Measurements from ENCODE around the gene BCR. TPM values are rescaled to one million over a fixed set of nuclear protein-coding genes. Genes with fewer than 3 reads are reported as not detected.
"Not testable (repeated sequence)": the region's sequence is repeated elsewhere in the genome, so short reads cannot be mapped to it uniquely, and the experiment has no call there.

Gene BCR
- total RNA-seq, 1 experiment from 2014 or later: 14.6 TPM

- DNase-seq (ENCODE audit: low read depth, low spot score); in situ Hi-C loops (cut with HindIII; ENCODE audit: low pct_unique_long_range_greater_than_20kb, low sequenced_read_pairs): not testable (repeated sequence)
These were observed 138.0 kb downstream of the BCR start for GRCh38 chr22:23318316-23318715.

DNA sequence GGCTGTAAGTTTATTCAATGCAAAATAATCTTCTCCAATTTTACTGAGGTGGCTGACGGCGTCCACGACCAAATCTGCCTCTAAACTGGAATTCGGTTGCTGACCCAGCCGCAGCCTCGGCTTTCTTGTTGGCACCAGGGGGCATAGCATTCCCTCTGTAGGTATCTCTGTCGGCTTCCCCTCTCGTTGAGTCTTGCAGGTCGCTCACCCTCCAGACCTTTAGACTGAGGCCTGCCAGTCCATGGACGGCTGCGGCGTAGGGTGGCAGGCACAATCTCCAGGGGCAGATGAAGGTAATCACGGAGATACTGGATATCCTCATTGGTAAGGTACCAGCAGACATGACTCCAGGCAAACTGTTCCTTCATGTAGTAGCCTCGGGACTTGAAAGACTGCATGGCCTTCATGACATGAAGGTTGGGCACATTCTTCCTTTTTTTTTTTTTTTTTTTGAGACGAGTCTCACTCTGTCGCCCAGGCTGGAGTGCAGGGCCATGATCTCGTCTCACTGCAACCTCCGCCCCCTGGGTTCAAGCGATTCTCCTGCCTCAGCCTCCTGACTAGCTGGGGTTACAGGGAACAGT lies 142.3 kb downstream of the BCR start:
- in situ Hi-C loops (cut with HindIII; ENCODE audit: low pct_unique_long_range_greater_than_20kb, low sequenced_read_pairs): not testable (repeated sequence)
- DNase-seq (ENCODE audit: low read depth, low spot score): peak; percentile 31

GRCh38 chr22:23323960-23324688 lies 143.8 kb downstream of the BCR start:
- not testable (repeated sequence) for DNase-seq (ENCODE audit: low read depth, low spot score)

GRCh38 chr22:23325183-23325582 lies 144.9 kb downstream of the BCR start:
- DNase-seq (ENCODE audit: low read depth, low spot score): no peak
- in situ Hi-C loops (cut with HindIII; ENCODE audit: low pct_unique_long_range_greater_than_20kb, low sequenced_read_pairs): no loop called here

More at GRCh38 chr22:23323960-23324688, 143.8 kb downstream of the BCR start:
- in situ Hi-C loops (cut with HindIII; ENCODE audit: low pct_unique_long_range_greater_than_20kb, low sequenced_read_pairs): not testable (repeated sequence)

GRCh38 chr22:23333822-23334221 lies 153.5 kb downstream of the BCR start:
- in situ Hi-C loops (cut with HindIII; ENCODE audit: low pct_unique_long_range_greater_than_20kb, low sequenced_read_pairs); DNase-seq (ENCODE audit: low read depth, low spot score): not testable (repeated sequence)

DNA sequence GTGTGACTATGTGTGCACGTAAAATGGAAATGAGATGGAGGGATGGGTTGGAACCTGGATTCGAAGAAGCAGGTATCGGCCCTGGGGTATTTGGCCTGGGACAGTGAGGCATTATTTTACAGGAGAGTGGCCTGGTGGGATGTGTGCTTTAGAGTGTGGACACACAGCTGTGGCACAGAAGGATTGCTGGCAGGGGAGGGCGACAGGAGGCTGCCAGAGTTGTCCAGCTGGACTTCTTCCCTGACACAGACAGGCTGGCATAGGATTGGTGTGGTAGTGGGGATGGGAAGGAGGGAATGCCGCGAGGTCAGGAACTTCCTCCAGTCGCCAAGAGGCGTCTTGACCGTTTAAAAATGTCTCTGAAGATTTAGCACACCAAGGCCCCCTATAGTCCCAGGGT lies 157.4 kb downstream of the BCR start:
- DNase-seq (ENCODE audit: low read depth, low spot score); in situ Hi-C loops (cut with HindIII; ENCODE audit: low pct_unique_long_range_greater_than_20kb, low sequenced_read_pairs): not testable (repeated sequence)

GRCh38 chr22:23341942-23342695 lies 161.8 kb downstream of the BCR start:
- DNase-seq (ENCODE audit: low read depth, low spot score); in situ Hi-C loops (cut with HindIII; ENCODE audit: low pct_unique_long_range_greater_than_20kb, low sequenced_read_pairs): not testable (repeated sequence)

DNA sequence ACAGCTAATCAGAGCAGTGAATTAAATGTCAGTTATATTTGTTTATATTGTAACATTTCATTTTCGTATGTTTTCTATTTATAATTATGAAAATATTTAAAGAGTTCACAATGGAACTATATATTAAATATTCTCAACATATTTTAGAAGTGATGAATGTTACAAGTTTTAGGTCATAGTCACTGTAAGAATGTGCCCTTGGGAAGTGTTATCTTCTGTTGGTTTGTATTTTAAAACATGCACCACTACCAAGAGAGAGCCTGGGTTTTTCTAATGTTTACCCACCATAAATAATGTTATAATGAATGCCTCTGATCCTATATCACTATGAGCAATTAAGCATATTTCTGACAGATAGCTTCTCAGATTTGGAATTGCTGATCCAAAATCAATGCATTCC lies 171.0 kb downstream of the BCR start:
- in situ Hi-C loops (cut with HindIII; ENCODE audit: low pct_unique_long_range_greater_than_20kb, low sequenced_read_pairs): no loop called here
- no peak for DNase-seq (ENCODE audit: low read depth, low spot score)

GRCh38 chr22:23353004-23353403 lies 172.7 kb downstream of the BCR start:
- in situ Hi-C loops (cut with HindIII; ENCODE audit: low pct_unique_long_range_greater_than_20kb, low sequenced_read_pairs): no loop called here
- no peak for DNase-seq (ENCODE audit: low read depth, low spot score)

DNA sequence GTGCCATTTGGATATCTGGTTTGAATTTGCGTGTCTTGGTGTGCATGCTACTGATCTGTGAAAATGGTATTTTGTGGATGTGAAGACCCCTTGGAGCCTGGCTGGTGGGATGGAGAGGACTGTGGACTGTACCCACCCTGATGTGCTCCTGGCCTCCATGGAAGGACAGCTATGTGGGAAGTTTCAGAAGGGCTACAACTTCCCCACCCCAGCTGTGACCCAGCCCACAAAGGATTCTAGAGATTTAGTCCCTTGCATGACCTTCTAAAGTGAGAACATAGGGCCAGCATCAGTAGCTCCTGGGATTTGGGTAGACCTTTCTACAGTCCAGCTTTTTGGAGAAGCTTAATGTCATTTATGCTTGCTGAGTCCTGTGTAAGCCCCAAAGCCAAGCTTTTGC lies 173.4 kb downstream of the BCR start:
- no peak for DNase-seq (ENCODE audit: low read depth, low spot score)
- in situ Hi-C loops (cut with HindIII; ENCODE audit: low pct_unique_long_range_greater_than_20kb, low sequenced_read_pairs): no loop called here

DNA sequence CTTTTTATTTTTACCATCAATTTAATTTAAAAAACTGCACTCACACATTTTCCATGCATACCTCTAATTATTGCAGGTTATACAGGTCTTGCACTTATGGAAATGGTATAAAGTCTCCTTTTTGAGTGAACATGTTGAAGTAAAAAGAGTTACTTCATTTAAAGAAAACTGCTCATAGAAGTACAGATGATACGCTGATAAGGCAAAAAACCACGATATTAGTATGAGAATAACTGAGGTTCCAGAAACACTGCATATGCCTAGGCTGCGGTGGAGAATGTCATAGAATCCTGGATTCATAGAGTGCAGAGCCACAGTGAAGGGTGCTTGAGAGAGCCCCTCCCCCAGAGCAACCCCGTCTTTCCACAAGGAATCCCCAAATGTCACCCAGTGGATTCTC lies 175.8 kb downstream of the BCR start:
- in situ Hi-C loops (cut with HindIII; ENCODE audit: low pct_unique_long_range_greater_than_20kb, low sequenced_read_pairs): no loop called here
- DNase-seq (ENCODE audit: low read depth, low spot score): no peak

DNA sequence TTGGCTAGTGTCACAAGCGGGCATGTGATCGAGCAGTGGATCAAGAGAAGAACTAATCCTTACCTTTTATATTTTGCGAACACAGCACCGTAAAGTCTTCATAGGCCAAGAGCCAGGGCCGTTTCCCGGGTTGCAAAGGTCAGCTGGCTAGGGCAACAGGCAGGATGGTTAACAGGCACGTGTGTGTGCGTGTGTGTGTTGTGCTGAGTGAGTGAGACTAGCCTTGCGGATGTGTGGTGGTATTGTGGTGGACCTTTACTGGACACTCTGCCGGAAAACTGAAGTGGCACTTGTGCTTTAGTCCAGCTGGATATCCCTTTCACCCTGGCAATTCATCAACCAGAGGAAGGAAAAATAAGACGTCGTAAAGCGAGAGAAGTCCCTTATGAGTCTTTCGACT lies 176.7 kb downstream of the BCR start:
- no peak for DNase-seq (ENCODE audit: low read depth, low spot score)
- in situ Hi-C loops (cut with HindIII; ENCODE audit: low pct_unique_long_range_greater_than_20kb, low sequenced_read_pairs): no loop called here

GRCh38 chr22:23359583-23360123 lies 179.3 kb downstream of the BCR start:
- in situ Hi-C loops (cut with HindIII; ENCODE audit: low pct_unique_long_range_greater_than_20kb, low sequenced_read_pairs): no loop called here
- DNase-seq (ENCODE audit: low read depth, low spot score): no peak

- in situ Hi-C loops (cut with HindIII; ENCODE audit: low pct_unique_long_range_greater_than_20kb, low sequenced_read_pairs): no loop called here
These were observed 181.4 kb downstream of the BCR start for GRCh38 chr22:23361676-23362075.

DNA sequence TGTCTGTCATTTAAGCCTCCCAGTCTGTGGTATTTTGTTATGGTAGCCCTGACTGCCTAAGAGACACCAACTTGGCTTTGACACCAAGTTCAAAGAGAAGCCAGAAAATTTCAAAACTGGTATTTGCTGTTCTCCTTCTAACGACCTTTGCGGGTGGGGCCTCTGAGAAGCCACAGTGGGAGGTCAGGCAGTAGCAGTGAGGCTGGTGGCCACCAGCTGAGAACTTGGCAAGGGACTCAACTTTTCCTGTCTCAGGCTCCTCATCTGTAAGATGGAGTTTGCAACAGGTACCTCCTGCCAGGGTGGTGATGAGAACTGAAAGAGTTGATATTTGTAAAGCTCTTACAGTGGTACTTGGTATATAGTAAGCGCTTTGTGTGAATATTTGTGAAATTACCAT lies 183.4 kb downstream of the BCR start:
- in situ Hi-C loops (cut with HindIII; ENCODE audit: low pct_unique_long_range_greater_than_20kb, low sequenced_read_pairs): no loop called here
- no peak for DNase-seq (ENCODE audit: low read depth, low spot score)

More at GRCh38 chr22:23361676-23362075, 181.4 kb downstream of the BCR start:
- DNase-seq (ENCODE audit: low read depth, low spot score): no peak

- DNase-seq (ENCODE audit: low read depth, low spot score): no peak
- in situ Hi-C loops (cut with HindIII; ENCODE audit: low pct_unique_long_range_greater_than_20kb, low sequenced_read_pairs): no loop called here
These were observed 184.1 kb downstream of the BCR start for GRCh38 chr22:23364389-23364788.

DNA sequence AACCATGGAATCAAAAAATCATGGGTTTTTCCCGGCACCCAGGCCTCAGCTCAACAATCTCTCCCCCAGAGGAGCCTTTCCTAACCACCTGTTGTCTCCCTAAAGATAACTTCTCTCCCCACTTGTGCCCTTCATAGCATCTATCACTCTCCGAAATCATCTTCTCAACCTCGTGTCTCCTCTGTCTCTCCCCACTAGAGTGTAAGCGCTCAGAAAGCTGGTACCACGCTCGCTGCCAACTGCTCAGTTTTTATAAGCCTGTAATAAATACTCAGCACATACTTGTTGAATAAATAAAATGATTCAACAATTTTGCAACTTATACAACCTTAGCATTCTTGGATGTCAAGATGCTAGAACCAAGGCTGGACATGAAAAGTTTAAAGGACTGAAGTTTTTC lies 185.2 kb downstream of the BCR start:
- in situ Hi-C loops (cut with HindIII; ENCODE audit: low pct_unique_long_range_greater_than_20kb, low sequenced_read_pairs): no loop called here
- no peak for DNase-seq (ENCODE audit: low read depth, low spot score)

- in situ Hi-C loops (cut with HindIII; ENCODE audit: low pct_unique_long_range_greater_than_20kb, low sequenced_read_pairs): no loop called here
- no peak for DNase-seq (ENCODE audit: low read depth, low spot score)
These were observed 185.7 kb downstream of the BCR start for GRCh38 chr22:23365961-23366360.
